ENCODE results near the gene GOLGA6L4. TPM values are rescaled to one million over a fixed set of nuclear protein-coding genes. Genes with fewer than 3 reads are reported as not detected.
"Not testable (repeated sequence)": the region's sequence is repeated elsewhere in the genome, so short reads cannot be mapped to it uniquely, and the experiment has no call there.

Gene GOLGA6L4
- total RNA-seq (1 to 10 TPM; 1.0 to 2.0 (median 1.5) TPM), polyA plus RNA-seq (1 to 10 TPM in 1 of 2 donors, under 1 TPM in 1; 0.64 to 7.6 TPM)
- long read RNA-seq, donor 1: 0 reads
- long read RNA-seq, donor 2: 0 reads
- long read RNA-seq, donor 3: 0 reads

DNA sequence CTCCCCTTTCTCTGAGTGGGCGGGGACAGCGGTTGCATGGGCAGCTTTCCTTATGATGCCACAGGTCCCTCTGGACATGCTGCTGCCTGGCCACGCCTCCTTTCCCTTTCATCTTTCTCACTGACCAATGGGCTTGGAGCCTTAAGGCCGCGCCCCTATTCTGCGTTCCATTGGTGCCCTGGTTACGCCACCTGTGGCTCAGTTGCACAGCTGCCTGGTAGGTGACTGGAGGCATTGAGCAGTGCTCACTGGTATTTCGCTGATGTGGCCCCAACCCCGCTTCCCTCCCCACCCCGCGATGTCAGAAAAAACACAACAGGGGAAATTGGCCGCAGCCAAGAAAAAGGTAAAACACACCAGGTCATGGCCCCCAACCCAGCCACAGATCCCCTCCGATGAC is at the start of gene GOLGA6L4:
Gene GOLGA6L4, plus strand, starts transcription at position 201 of the 400 bp plus-strand sequence. Its CDS starts 62 bp downstream, at position 263.
- DNase-seq; H3K4me1 ChIP-seq; intact Hi-C loops (cut with DNase I); H3K9me3 ChIP-seq; H3K36me3 ChIP-seq; H3K27ac ChIP-seq; H3K27me3 ChIP-seq; H3K4me3 ChIP-seq; ATAC-seq: not testable (repeated sequence)
- no CpG with 5 or more reads among the region's 13 CpGs for WGBS, 2 donors

DNA sequence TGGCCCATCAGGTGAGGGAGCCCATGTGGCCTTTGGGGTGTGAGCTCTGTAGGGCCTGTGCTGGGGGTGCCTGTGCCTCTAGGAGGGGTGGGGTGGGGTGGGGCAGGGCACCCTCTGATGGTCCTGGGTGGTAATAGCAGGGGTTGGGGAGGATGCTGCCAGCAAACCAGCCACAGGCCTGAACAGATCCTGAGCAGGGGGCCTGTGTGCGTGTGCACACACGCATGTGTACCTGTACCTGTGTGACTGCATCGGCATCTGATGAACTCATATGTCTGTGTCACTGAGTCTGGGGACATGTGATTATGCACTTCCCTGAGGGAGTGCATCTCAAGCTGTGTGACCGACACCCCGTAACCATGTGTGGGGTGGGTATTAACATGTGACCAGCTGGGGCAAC is 42.6 kb upstream of the GOLGA6L4 start:
- H3K4me3 ChIP-seq; H3K4me1 ChIP-seq; H3K27me3 ChIP-seq; H3K9me3 ChIP-seq; DNase-seq; H3K27ac ChIP-seq; intact Hi-C loops (cut with DNase I); H3K36me3 ChIP-seq: not testable (repeated sequence)
- WGBS, 2 donors: no CpG with 5 or more reads among the region's 5 CpGs
- ATAC-seq: peak in 1 of 8 donors; percentile 20

DNA sequence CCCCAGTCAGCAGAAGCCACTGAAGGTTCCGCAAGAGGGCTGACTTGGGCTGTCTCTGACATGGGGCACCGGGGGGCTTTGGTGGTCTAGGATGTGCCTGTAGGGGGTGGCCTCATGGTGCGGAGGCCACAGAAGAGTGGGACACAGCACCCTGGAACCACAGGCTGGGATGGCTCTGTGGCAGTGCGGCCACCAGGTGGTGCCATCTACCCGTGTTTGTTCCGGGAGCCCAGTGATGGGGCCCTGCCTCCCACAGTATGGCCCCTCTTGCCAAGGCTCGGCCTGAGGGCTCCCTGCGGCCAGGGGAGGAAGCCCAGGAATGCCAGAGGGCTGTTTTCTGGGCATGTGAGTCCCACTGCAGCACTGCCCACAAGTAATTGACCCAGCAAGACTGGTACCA is 40.0 kb upstream of the GOLGA6L4 start:
- H3K4me1 ChIP-seq; H3K27me3 ChIP-seq; DNase-seq; H3K9me3 ChIP-seq; H3K27ac ChIP-seq; H3K36me3 ChIP-seq; H3K4me3 ChIP-seq; intact Hi-C loops (cut with DNase I): not testable (repeated sequence)
- WGBS, 2 donors: no CpG with 5 or more reads among the region's 8 CpGs
- ATAC-seq: peak; percentile 83 to 91 (median 90)

- H3K27me3 ChIP-seq; H3K27ac ChIP-seq; H3K4me1 ChIP-seq; H3K4me3 ChIP-seq; H3K9me3 ChIP-seq; H3K36me3 ChIP-seq; intact Hi-C loops (cut with DNase I); DNase-seq: not testable (repeated sequence)
- WGBS, 2 donors: no CpG with 5 or more reads among the region's 14 CpGs
- ATAC-seq: peak; percentile 26 to 89 (median 76)
These were observed 38.9 kb upstream of the GOLGA6L4 start for GRCh38 chr15:84196530-84197188.

DNA sequence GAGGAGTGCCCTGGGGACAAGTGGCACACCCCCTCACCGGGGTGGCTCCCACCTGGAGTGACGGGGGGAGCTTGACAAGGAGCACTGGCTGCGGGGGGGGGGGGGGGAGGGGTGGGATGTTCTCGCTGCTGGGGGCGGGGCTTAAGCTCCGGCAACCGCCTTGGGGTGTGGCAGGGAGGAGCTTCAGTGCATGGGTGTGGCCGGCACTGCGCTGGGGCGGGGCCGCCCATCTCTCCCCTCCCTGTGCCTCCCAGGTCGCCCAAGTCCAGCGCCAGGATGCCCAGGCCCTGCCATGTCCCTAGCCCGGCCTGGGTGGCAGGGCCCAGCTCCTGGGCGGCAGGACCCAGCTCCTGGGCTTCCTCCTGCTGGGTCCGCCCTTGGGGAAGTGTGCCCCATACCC is 35.7 kb upstream of the GOLGA6L4 start:
- ATAC-seq: peak in 2 of 8 donors; percentile 20 to 53
- H3K4me1 ChIP-seq; H3K27ac ChIP-seq; H3K4me3 ChIP-seq; H3K9me3 ChIP-seq; H3K36me3 ChIP-seq; H3K27me3 ChIP-seq; intact Hi-C loops (cut with DNase I): not testable (repeated sequence)
- DNase-seq: peak in 1 of 2 donors; percentile 4
- WGBS, 2 donors: no CpG with 5 or more reads among the region's 16 CpGs

- TF ChIP-seq, protein P1, sequence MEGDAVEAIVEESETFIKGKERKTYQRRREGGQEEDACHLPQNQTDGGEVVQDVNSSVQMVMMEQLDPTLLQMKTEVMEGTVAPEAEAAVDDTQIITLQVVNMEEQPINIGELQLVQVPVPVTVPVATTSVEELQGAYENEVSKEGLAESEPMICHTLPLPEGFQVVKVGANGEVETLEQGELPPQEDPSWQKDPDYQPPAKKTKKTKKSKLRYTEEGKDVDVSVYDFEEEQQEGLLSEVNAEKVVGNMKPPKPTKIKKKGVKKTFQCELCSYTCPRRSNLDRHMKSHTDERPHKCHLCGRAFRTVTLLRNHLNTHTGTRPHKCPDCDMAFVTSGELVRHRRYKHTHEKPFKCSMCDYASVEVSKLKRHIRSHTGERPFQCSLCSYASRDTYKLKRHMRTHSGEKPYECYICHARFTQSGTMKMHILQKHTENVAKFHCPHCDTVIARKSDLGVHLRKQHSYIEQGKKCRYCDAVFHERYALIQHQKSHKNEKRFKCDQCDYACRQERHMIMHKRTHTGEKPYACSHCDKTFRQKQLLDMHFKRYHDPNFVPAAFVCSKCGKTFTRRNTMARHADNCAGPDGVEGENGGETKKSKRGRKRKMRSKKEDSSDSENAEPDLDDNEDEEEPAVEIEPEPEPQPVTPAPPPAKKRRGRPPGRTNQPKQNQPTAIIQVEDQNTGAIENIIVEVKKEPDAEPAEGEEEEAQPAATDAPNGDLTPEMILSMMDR (IDR thresholded peaks at IDR 0.05): peak in 3 of 9 donors; percentile 5 to 16 (median 15)
- H3K9me3 ChIP-seq; ATAC-seq; H3K27ac ChIP-seq; H3K36me3 ChIP-seq; intact Hi-C loops (cut with DNase I); DNase-seq; H3K4me3 ChIP-seq; H3K4me1 ChIP-seq; H3K27me3 ChIP-seq: not testable (repeated sequence)
- 46 to 59% methylated on average over 2 to 3 of the region's 7 CpGs for WGBS, 2 donors
These were observed 10.9 kb downstream of the GOLGA6L4 start for GRCh38 chr15:84246441-84246840.
